Testis (tissue), 5 donors: ENCODE measurements around the gene PLOD3. TPM values are rescaled to one million over a fixed set of nuclear protein-coding genes. Genes with fewer than 3 reads are reported as not detected.
"Not testable (repeated sequence)": the region's sequence is repeated elsewhere in the genome, so short reads cannot be mapped to it uniquely, and the experiment has no call there.

Experiments
- DNase-seq: peaks from one replicate; pipeline ENCODE4 v3.0.0-alpha.2; 2019
- H3K27ac ChIP-seq, 2 donors: fragments of 200-600 bp; sonication (generic); one replicate each; pipeline ENCODE4 v1.5.1; 2019
- H3K27me3 ChIP-seq: fragments of 200-600 bp; sonication (generic); one replicate; pipeline ENCODE4 v1.5.1; 2019
- H3K36me3 ChIP-seq: fragments of 200-600 bp; sonication (generic); one replicate; pipeline ENCODE4 v1.5.1; 2017; ENCODE audit warnings: low read depth; ENCODE audit errors: missing control alignments
- H3K4me1 ChIP-seq: fragments of 200-600 bp; sonication (generic); one replicate; pipeline ENCODE4 v1.5.1; 2019
- H3K4me3 ChIP-seq, 2 donors: fragments of 200-600 bp; sonication (generic); one replicate each; pipeline ENCODE4 v1.5.1; 2017 to 2019
- H3K9me3 ChIP-seq: fragments of 200-600 bp; sonication (generic); one replicate; pipeline ENCODE4 v1.5.1; 2017
- POLR2A ChIP-seq: fragments of 450-650 bp; IDR thresholded peaks from one replicate; pipeline ENCODE4 v1.6.1; 2017; ENCODE audit warnings: antibody characterized with exemption, mild to moderate bottlenecking, moderate library complexity
- WGBS, 2 donors: methylation state at CpG; one replicate each; pipeline ENCODE4 v1.1.5; 2018; 5-methylcytosine and 5-hydroxymethylcytosine counted together
- intact Hi-C: fragments of 100-400 bp; cut with DNase I; formaldehyde crosslinking; loops from one replicate; pipeline ENCODE4 v1.15.1; 2023; ENCODE audit warnings: low total_unique reads
- long read RNA-seq, 2 donors: transcript quantifications; one replicate each; lab custom pipeline, GENCODE V29; 2026
- polyA plus RNA-seq: library from polyadenylated mRNA; stranded (reverse); fragments of 350-450 nt; fragmentation: Illumina TruSeq; extraction: RNeasy Lipid Tissue Mini Kit (QIAGEN cat#74804); gene quantifications from one replicate; pipeline ENCODE4 v1.2.3, GENCODE V29; 2014; ENCODE audit warnings: low read depth, low replicate concordance; ENCODE audit not compliant: insufficient read depth
- total RNA-seq, 2 donors: library from RNA; depleted of rRNA; stranded (reverse); fragments of >200 nt; gene quantifications; one replicate each; pipeline ENCODE4 v1.2.3, GENCODE V29; 2016
- TF ChIP-seq, protein P1 (sequence below), 3 experiments: fragments of 450-650 bp in 2 of 3; fragments of 200-600 bp in 1 of 3; sonication (generic) in 1 of 3; IDR thresholded peaks; one replicate each; pipeline ENCODE4 v1.5.1; 2016 to 2019; ENCODE audit warnings: antibody characterized with exemption in 3 of 3, mild to moderate bottlenecking in 2 of 3, moderate library complexity in 1 of 3

Gene PLOD3
- total RNA-seq (10 to 100 TPM; 36.3 to 45.6 TPM), polyA plus RNA-seq (32.1 TPM)
- long read RNA-seq, donor 1, transcript PLOD3-201 (19 exons, 2,920 nt) = major isoform, 5 of 210 reads
- long read RNA-seq, donor 1, partial matches to known transcripts = 113 of 210 reads
- long read RNA-seq, donor 1, other reads (novel, unspliced or antisense) = 92 of 210 reads
- long read RNA-seq, donor 2, partial matches to known transcripts = 0 of 4 reads
- long read RNA-seq, donor 2, other reads (novel, unspliced or antisense) = 0 of 4 reads

DNA sequence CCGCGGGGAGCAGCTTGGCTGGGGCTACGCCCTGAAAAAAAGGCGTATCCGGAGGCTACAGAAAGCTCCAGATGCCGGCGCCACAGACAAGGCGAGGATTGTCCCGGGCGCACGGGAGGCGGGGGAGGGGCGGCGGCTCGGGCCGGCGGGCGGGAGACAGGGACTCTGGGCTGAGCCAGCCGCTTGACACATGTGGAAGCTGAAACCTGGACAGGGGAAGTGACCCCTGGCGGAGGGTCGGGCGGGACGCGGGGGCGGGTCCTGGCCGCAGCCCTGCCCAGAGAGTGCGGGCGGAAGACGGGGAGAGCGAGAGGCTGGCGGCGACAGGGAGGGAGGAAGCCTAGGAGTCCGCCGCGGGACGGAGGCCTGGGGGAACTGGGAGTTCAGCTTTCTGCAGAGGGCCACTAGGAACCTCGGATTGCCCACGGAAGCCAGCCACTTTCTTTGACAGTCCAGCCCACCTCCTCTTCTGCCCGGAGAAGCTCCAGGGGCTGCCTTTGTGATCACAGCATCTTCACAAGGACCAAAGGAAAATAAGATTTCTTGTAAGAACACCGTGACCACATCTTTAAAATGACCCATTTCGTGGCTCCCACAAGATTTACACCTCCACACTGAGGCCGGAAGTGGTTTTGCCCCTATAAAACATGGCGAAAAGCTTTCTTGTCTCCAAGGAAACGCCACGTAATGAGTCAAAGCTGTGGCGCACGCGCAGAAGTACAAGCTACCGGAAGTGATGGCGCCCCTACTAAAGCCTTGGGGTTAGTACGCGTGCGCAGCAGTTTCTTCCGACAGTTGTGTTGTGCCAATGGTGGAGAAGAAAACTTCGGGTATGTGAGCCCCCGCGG, at the start of gene PLOD3, which contains the start of gene ZNHIT1:
Gene PLOD3 (minus strand): TSS at position 194 of the 848 bp plus-strand sequence. CDS start 307 bp downstream, outside the sequence.
Gene ZNHIT1 (plus strand): TSS at position 778 of the 848 bp plus-strand sequence. CDS start 31 bp downstream, at position 809.
- H3K36me3 ChIP-seq = no peaks in the 10 kb centered on the region
- no peaks in the 10 kb centered on the region for H3K27me3 ChIP-seq
- peaks cover 19% of the 10 kb centered on the region for H3K4me1 ChIP-seq
- DNase-seq = peak; percentile 98
- peak within 1 kb of the TSS; percentile 65 to 84 for H3K4me3 ChIP-seq
- H3K9me3 ChIP-seq = no peaks in the 10 kb centered on the region
- 1% methylated on average over 45 to 51 of the region's 57 CpGs for WGBS, 2 donors
- no peak for TF ChIP-seq POLR2A
- TF ChIP-seq, protein P1, sequence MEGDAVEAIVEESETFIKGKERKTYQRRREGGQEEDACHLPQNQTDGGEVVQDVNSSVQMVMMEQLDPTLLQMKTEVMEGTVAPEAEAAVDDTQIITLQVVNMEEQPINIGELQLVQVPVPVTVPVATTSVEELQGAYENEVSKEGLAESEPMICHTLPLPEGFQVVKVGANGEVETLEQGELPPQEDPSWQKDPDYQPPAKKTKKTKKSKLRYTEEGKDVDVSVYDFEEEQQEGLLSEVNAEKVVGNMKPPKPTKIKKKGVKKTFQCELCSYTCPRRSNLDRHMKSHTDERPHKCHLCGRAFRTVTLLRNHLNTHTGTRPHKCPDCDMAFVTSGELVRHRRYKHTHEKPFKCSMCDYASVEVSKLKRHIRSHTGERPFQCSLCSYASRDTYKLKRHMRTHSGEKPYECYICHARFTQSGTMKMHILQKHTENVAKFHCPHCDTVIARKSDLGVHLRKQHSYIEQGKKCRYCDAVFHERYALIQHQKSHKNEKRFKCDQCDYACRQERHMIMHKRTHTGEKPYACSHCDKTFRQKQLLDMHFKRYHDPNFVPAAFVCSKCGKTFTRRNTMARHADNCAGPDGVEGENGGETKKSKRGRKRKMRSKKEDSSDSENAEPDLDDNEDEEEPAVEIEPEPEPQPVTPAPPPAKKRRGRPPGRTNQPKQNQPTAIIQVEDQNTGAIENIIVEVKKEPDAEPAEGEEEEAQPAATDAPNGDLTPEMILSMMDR (IDR thresholded peaks at IDR 0.05) = no peak
- H3K27ac ChIP-seq = peak within 1 kb of the TSS; percentile 74 to 84
- intact Hi-C loops = no loop called here

- Histone ChIP-seq H3K27ac (no peak overlapping the region), H3K36me3 (no peaks in the 10 kb centered on the region), H3K27me3 (no peaks in the 10 kb centered on the region), H3K4me3 (no peak overlapping the region), H3K9me3 (no peaks in the 10 kb centered on the region), H3K4me1 (peaks cover 11% of the 10 kb centered on the region)
- no peak for TF ChIP-seq POLR2A
- TF ChIP-seq, protein P1 (IDR thresholded peaks at IDR 0.05) = no peak
- WGBS, 2 donors = 71 to 74% methylated on average over 17 of the region's 17 CpGs
- no peak for DNase-seq
- intact Hi-C loops = no loop called here
Observed at GRCh38 chr7:101265622-101266516, 48.5 kb upstream of the PLOD3 start.

DNA sequence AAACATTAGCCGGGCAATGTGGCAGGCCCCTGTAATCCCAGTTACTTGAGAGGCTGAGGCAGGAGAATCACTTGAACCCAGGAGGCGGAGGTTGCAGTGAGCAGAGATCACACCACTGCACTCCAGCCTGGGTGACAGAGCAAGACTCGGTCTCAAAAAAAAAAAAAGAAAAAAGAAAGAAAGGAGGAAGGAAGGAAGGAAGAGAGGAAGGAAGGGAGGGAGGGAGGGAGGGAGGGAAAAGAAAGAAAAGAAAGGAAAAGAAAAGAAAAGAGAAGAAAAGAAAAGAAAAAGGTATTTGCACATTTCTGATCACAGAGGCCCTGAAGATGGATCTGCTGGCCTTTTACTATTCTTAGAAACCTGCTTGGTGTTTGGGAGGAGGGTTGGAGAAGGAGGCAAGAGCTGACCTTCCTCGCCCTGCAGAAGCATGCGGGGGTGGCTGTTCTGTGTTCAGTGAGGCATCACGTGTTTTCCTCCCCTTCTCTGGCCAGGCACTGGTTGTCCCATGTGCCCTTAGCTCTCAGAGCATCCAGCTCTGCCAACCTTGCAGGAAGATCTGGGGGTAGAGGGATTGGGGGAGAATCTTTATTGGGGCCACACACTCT, 46.8 kb upstream of the PLOD3 start:
- H3K27me3 ChIP-seq, H3K4me3 ChIP-seq, intact Hi-C loops, H3K36me3 ChIP-seq, H3K9me3 ChIP-seq: not testable (repeated sequence)
- peak overlapping the region in 1 of 2 donors; percentile 24 for H3K27ac ChIP-seq
- H3K4me1 ChIP-seq = peaks cover 11% of the 10 kb centered on the region
- peak; percentile 94 for DNase-seq
- WGBS, 2 donors = 49 to 55% methylated on average over 6 of the region's 6 CpGs

DNA sequence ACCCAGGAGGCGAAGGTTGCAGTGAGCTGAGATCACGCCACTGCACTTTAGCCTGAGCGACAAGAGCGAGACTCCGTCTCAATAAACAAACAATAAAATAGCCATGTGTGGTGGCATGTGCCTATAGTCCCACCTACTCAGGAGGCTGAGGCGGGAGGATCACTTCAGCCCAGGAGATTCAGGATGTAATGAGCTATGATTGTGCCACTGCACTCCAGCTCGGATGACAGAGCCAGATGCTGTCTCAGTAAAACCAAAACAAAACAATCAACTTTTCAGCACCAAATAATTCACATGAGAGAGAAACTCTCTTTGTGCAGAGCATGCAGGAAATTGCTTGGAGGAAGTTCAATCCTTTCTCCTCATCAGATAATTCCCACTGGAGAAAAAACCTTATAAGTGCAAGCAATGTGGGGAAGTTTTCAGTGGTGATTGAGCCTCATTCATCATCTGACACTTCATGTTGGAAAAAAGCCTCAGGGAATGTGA, 40.9 kb upstream of the PLOD3 start:
- TF ChIP-seq, protein P1 (IDR thresholded peaks at IDR 0.05) = no peak
- TF ChIP-seq POLR2A = no peak
- H3K4me3 ChIP-seq = no peak overlapping the region
- 69 to 73% methylated on average over 7 of the region's 7 CpGs for WGBS, 2 donors
- no peaks in the 10 kb centered on the region for H3K36me3 ChIP-seq
- H3K4me1 ChIP-seq = peaks cover 2% of the 10 kb centered on the region
- DNase-seq = no peak
- intact Hi-C loops = no loop called here
- no peaks in the 10 kb centered on the region for H3K9me3 ChIP-seq
- H3K27ac ChIP-seq = no peak overlapping the region
- no peaks in the 10 kb centered on the region for H3K27me3 ChIP-seq
